GM12892 (cell line): ENCODE data around the gene ITM2B.

Experiments used
- POLR2A ChIP-seq: IDR thresholded peaks from 2 replicates; pipeline ENCODE4 v1.6.1; 2011; ENCODE audit warnings: low read depth, low read length, control low read depth
- POLR2AphosphoS5 ChIP-seq: IDR thresholded peaks from 2 replicates; pipeline ENCODE4 v1.6.1; 2011; ENCODE audit warnings: low read depth, low read length, control low read depth
- TAF1 ChIP-seq: IDR thresholded peaks from 2 replicates; pipeline ENCODE4 v1.6.1; 2011; ENCODE audit warnings: low read depth, mild to moderate bottlenecking, control low read depth, low read length, borderline replicate concordance

- TF ChIP-seq POLR2A (no peak), TAF1 (no peak), POLR2AphosphoS5 (no peak)
Measured at GRCh38 chr13:48273346-48273745, 40.3 kb downstream of the ITM2B start.
